IMR-90 (cell line): Measurements from ENCODE around the gene C1QC. TPM values are rescaled to one million over a fixed set of nuclear protein-coding genes. Genes with fewer than 3 reads are reported as not detected.

Experiments used
- ATAC-seq: fragments of 200-7000 bp; cut with Tn5 transposase; 2 replicates; pipeline ENCODE4 v1.9.1; 2020; ENCODE audit warnings: low read depth, mild to moderate bottlenecking, moderate library complexity
- BruUV-seq: library from RNA; stranded (reverse); fragments of 400-500 nt; replicated peaks from 2 replicates; lab custom pipeline; 2021; lab: Mats Ljungman, UMichigan
- CTCF ChIA-PET: fragments of 300-600 bp; formaldehyde crosslinking; extraction: SDS; loops from one replicate; lab custom pipeline; 2021; ENCODE audit warnings: antibody characterized with exemption; lab: Yijun Ruan, JAX
- POLR2A ChIA-PET: fragments of 300-600 bp; sonication (Branson Sonifier 250); formaldehyde crosslinking; loops from one replicate; lab custom pipeline; 2022; ENCODE audit warnings: antibody characterized with exemption; ENCODE audit not compliant: unreplicated experiment; lab: Charles Lee
- DNase-seq: peaks from one replicate; pipeline ENCODE4 v3.0.0; 2013
- H2AFZ ChIP-seq: replicated peaks from 2 replicates; pipeline ENCODE3; 2013; ENCODE audit warnings: low read length, mild to moderate bottlenecking; ENCODE audit not compliant: poor library complexity
- H2AK5ac ChIP-seq: 2 replicates; pipeline ENCODE4 v1.6.1; 2013; ENCODE audit warnings: low read depth, low read length, inconsistent platforms
- H2AK9ac ChIP-seq: replicated peaks from 2 replicates; pipeline ENCODE3; 2013; ENCODE audit warnings: mild to moderate bottlenecking, low read depth, low read length, moderate library complexity; ENCODE audit not compliant: poor library complexity
- H2BK120ac ChIP-seq: 2 replicates; pipeline ENCODE4 v1.6.1; 2013; ENCODE audit warnings: low read depth, low read length, inconsistent platforms
- H2BK15ac ChIP-seq: 3 replicates; pipeline ENCODE4 v1.6.1; 2013; ENCODE audit warnings: low read depth, low read length, inconsistent platforms
- H2BK20ac ChIP-seq: 2 replicates; pipeline ENCODE4 v1.6.1; 2013; ENCODE audit warnings: low read depth, mild to moderate bottlenecking, inconsistent platforms, low read length, moderate library complexity
- H2BK5ac ChIP-seq: 2 replicates; pipeline ENCODE4 v1.6.1; 2013; ENCODE audit warnings: mild to moderate bottlenecking, low read depth, low read length, inconsistent platforms; ENCODE audit not compliant: poor library complexity, severe bottlenecking
- H3K14ac ChIP-seq: replicated peaks from 2 replicates; pipeline ENCODE4 v1.6.1; 2013; ENCODE audit warnings: low read depth, low read length, inconsistent platforms
- H3K18ac ChIP-seq: 2 replicates; pipeline ENCODE4 v1.6.1; 2013; ENCODE audit warnings: low read depth, low read length, control low read depth
- H3K23ac ChIP-seq: 2 replicates; pipeline ENCODE4 v1.6.1; 2013; ENCODE audit warnings: low read depth, low read length, inconsistent platforms
- H3K27ac ChIP-seq: 2 replicates; pipeline ENCODE4 v1.5.1; 2013; ENCODE audit warnings: mild to moderate bottlenecking, control low read depth, low read length; ENCODE audit not compliant: insufficient read depth
- H3K27me3 ChIP-seq: 2 replicates; pipeline ENCODE4 v1.6.1; 2013; ENCODE audit warnings: low read length; ENCODE audit not compliant: control insufficient read depth, insufficient read depth
- H3K36me3 ChIP-seq: 2 replicates; pipeline ENCODE4 v1.6.1; 2013; ENCODE audit warnings: low read length, mixed read lengths; ENCODE audit not compliant: control insufficient read depth, insufficient read depth
- H3K4ac ChIP-seq: 2 replicates; pipeline ENCODE4 v1.6.1; 2013; ENCODE audit warnings: low read depth, low read length, inconsistent platforms
- H3K4me1 ChIP-seq: 2 replicates; pipeline ENCODE4 v1.6.1; 2013; ENCODE audit warnings: low read length, mixed read lengths; ENCODE audit not compliant: control insufficient read depth, insufficient read depth
- H3K4me2 ChIP-seq: 2 replicates; pipeline ENCODE4 v1.6.1; 2013; ENCODE audit warnings: low read depth, mild to moderate bottlenecking, control low read depth, low read length, moderate library complexity
- H3K4me3 ChIP-seq: 2 replicates; pipeline ENCODE4 v1.5.1; 2013; ENCODE audit warnings: low read depth, mild to moderate bottlenecking, control low read depth, low read length, moderate library complexity; ENCODE audit not compliant: insufficient read depth
- H3K56ac ChIP-seq: 2 replicates; pipeline ENCODE4 v1.6.1; 2013; ENCODE audit warnings: low read length, inconsistent platforms; ENCODE audit not compliant: insufficient read depth; ENCODE audit errors: extremely low read depth
- H3K79me1 ChIP-seq, 2 experiments: 2 replicates each; pipeline ENCODE4 v1.6.1; 2013; ENCODE audit warnings: low read length in 2 of 2, inconsistent platforms in 1 of 2, low read depth in 1 of 2
- H3K9ac ChIP-seq: 2 replicates; pipeline ENCODE4 v1.6.1; 2013; ENCODE audit warnings: low read depth, low read length, control low read depth
- H3K9me1 ChIP-seq: 2 replicates; pipeline ENCODE4 v1.6.1; 2013; ENCODE audit warnings: low read length, inconsistent platforms; ENCODE audit not compliant: insufficient read depth
- H3K9me3 ChIP-seq: 2 replicates; pipeline ENCODE4 v1.6.1; 2013; ENCODE audit warnings: low read length; ENCODE audit not compliant: control insufficient read depth, insufficient read depth
- H4K20me1 ChIP-seq: 2 replicates; pipeline ENCODE4 v1.6.1; 2013; ENCODE audit warnings: low read length, inconsistent platforms; ENCODE audit not compliant: insufficient read depth
- H4K5ac ChIP-seq: 2 replicates; pipeline ENCODE4 v1.6.1; 2013; ENCODE audit warnings: mild to moderate bottlenecking, low read depth, low read length, control low read depth
- H4K8ac ChIP-seq, 2 experiments: 2 replicates each; pipeline ENCODE4 v1.6.1; 2013; ENCODE audit warnings: low read depth in 2 of 2, low read length in 2 of 2, control low read depth in 1 of 2, inconsistent platforms in 1 of 2
- H4K91ac ChIP-seq: 2 replicates; pipeline ENCODE4 v1.6.1; 2013; ENCODE audit warnings: low read depth, low read length, inconsistent platforms; ENCODE audit not compliant: insufficient read depth
- BHLHE40 ChIP-seq: fragments of 150-350 bp; IDR thresholded peaks from 2 replicates; pipeline ENCODE4 v1.6.1; 2016; ENCODE audit warnings: mild to moderate bottlenecking, low read depth, low read length
- CEBPB ChIP-seq: IDR thresholded peaks from 2 replicates; pipeline ENCODE4 v1.6.1; 2012; ENCODE audit warnings: low read depth, low read length, improper control_type of control experiment
- CHD1 ChIP-seq: IDR thresholded peaks from 2 replicates; pipeline ENCODE4 v1.6.1; 2012; ENCODE audit warnings: low read depth, low read length, improper control_type of control experiment
- FOS ChIP-seq: fragments of 150-350 bp; IDR thresholded peaks from 2 replicates; pipeline ENCODE4 v1.6.1; 2016; ENCODE audit warnings: low read depth, low read length
- MAFK ChIP-seq: IDR thresholded peaks from 2 replicates; pipeline ENCODE4 v1.6.1; 2012; ENCODE audit warnings: low read depth, low read length, improper control_type of control experiment
- MAZ ChIP-seq: IDR thresholded peaks from 2 replicates; pipeline ENCODE4 v1.6.1; 2012; ENCODE audit warnings: low read depth, mild to moderate bottlenecking, low read length, improper control_type of control experiment, moderate library complexity, borderline replicate concordance
- MXI1 ChIP-seq: IDR thresholded peaks from 2 replicates; pipeline ENCODE4 v1.6.1; 2012; ENCODE audit warnings: low read depth, mild to moderate bottlenecking, low read length, moderate library complexity, borderline replicate concordance
- NFE2L2 ChIP-seq: fragments of 150-350 bp; IDR thresholded peaks from 2 replicates; pipeline ENCODE4 v1.6.1; 2016; ENCODE audit warnings: low read depth, mild to moderate bottlenecking, low read length
- POLR2A ChIP-seq: IDR thresholded peaks from 2 replicates; pipeline ENCODE4 v1.6.1; 2012; ENCODE audit warnings: mild to moderate bottlenecking, low read depth, low read length
- RAD21 ChIP-seq: IDR thresholded peaks from 2 replicates; pipeline ENCODE4 v1.6.1; 2012; ENCODE audit warnings: low read length, improper control_type of control experiment
- RCOR1 ChIP-seq: IDR thresholded peaks from 2 replicates; pipeline ENCODE4 v1.6.1; 2012; ENCODE audit warnings: mild to moderate bottlenecking, low read length, improper control_type of control experiment; ENCODE audit not compliant: insufficient replicate concordance
- RFX5 ChIP-seq: IDR thresholded peaks from 2 replicates; pipeline ENCODE4 v1.8.0; 2012; ENCODE audit warnings: low read depth, mild to moderate bottlenecking, low read length, moderate library complexity
- SMC3 ChIP-seq: fragments of 150-350 bp; IDR thresholded peaks from 2 replicates; pipeline ENCODE4 v1.6.1; 2016; ENCODE audit warnings: low read depth, mild to moderate bottlenecking, antibody characterized with exemption, low read length, moderate library complexity
- WGBS, 2 experiments: methylation state at CpG; one replicate each; pipeline versions ENCODE4 v1.1.5 to v1.1.7; 2013; ENCODE audit warnings: missing lambda C conversion rate in 2 of 2; ENCODE audit not compliant: insufficient read length in 1 of 2; ENCODE audit errors: extremely low coverage in 2 of 2; 5-methylcytosine and 5-hydroxymethylcytosine counted together
- dilution Hi-C: fragments of 300-500 bp; cut with HindIII; formaldehyde crosslinking; loops from one replicate; pipeline ENCODE4 v1.14.3; 2018; ENCODE audit warnings: low sequenced_read_pairs; ENCODE audit not compliant: unreplicated experiment
- in situ Hi-C: fragments of 300-500 bp; cut with MboI; formaldehyde crosslinking; loops from 3 replicates; pipeline ENCODE4 v1.14.3; 2019; ENCODE audit warnings: low sequenced_read_pairs, inconsistent platforms, mixed read lengths
- intact Hi-C: fragments of 100-400 bp; cut with micrococcal nuclease; formaldehyde crosslinking; loops from 2 replicates; pipeline ENCODE4 v1.10.0; 2022
- polyA plus RNA-seq, 3 experiments: library from polyadenylated mRNA; depleted of rRNA; stranded (reverse); fragments of >200 nt; gene quantifications; 2 replicates each; pipeline ENCODE4 v1.2.3, GENCODE V29; 2012; ENCODE audit warnings: low replicate concordance in 1 of 3
- total RNA-seq: library from RNA; depleted of rRNA; stranded (reverse); fragments of >200 nt; gene quantifications from 2 replicates; pipeline ENCODE4 v1.2.3, GENCODE V29; 2012
- TF ChIP-seq, protein P1 (sequence below): conservative IDR thresholded peaks from 2 replicates; pipeline ENCODE4 v1.5.1; 2012; ENCODE audit warnings: mild to moderate bottlenecking, low read depth, low read length, improper control_type of control experiment
- TF ChIP-seq, protein P2 (sequence below): fragments of 150-350 bp; IDR thresholded peaks from 2 replicates; pipeline ENCODE4 v1.6.1; 2017; ENCODE audit warnings: mild to moderate bottlenecking, antibody characterized with exemption, low read length, low read depth
- TF ChIP-seq, protein P3 (sequence below): fragments of 150-350 bp; IDR thresholded peaks from 2 replicates; pipeline ENCODE4 v1.6.1; 2016; ENCODE audit warnings: low read depth, mild to moderate bottlenecking, low read length, moderate library complexity, borderline replicate concordance

Gene C1QC
- total and polyA plus RNA-seq, 2 of the 4 experiments (the other 2 are of a cell fraction) = not detected

DNA sequence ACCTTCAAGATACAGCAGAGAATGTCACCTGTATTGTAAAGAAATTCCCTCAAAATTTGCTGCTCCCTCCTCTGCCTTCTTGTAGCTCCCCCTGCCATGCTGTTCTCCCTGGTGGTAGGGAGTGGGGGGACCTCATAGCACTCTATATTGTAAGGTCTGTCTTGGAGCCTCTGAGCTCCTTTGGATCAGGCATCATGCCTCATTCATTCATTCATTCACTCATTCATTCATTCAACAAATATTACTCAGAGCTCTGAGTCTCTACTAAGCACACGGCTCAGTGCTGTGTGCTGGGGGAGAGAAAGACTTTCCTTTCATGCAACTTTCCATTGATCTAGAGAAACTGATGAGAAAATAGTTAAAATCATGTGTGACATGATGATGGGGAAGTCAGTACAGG, 40.1 kb downstream of the C1QC start:
- Histone ChIP-seq H3K9me3 (no peaks in the 10 kb centered on the region), H4K8ac (no peak overlapping the region), H3K79me1 (no peaks in the 10 kb centered on the region), H2BK20ac (no peak overlapping the region), H3K18ac (no peak overlapping the region), H3K27me3 (peaks cover 19% of the 10 kb centered on the region), H4K91ac (no peak overlapping the region), H3K9me1 (no peaks in the 10 kb centered on the region; the same call in 1 of the 2 replicates), H3K14ac (no peak overlapping the region), H3K4ac (no peak overlapping the region), H2AK9ac (no peak overlapping the region), H2BK15ac (no peak overlapping the region), H2AK5ac (no peak overlapping the region), H4K20me1 (no peaks in the 10 kb centered on the region), H3K36me3 (no peaks in the 10 kb centered on the region), H3K4me2 (no peak overlapping the region), H3K23ac (no peak overlapping the region), H3K56ac (no peak overlapping the region), H4K5ac (no peak overlapping the region), H3K4me3 (no peak overlapping the region), H3K9ac (no peak overlapping the region), H2AFZ (no peak overlapping the region), H2BK5ac (no peak overlapping the region), H2BK120ac (no peak overlapping the region), H3K27ac (no peak overlapping the region), H3K4me1 (peaks cover 7% of the 10 kb centered on the region)
- ChIA-PET POLR2A (no interaction called here), CTCF (no interaction called here)
- dilution Hi-C loops (no loop called here), in situ Hi-C loops (no loop called here), intact Hi-C loops (no loop called here)
- BruUV-seq = no TSS peak
- ATAC-seq (no peak), DNase-seq (no peak)
- no peak for TF ChIP-seq RFX5
- no peak for TF ChIP-seq RCOR1
- no peak for TF ChIP-seq BHLHE40
- TF ChIP-seq, protein P1, sequence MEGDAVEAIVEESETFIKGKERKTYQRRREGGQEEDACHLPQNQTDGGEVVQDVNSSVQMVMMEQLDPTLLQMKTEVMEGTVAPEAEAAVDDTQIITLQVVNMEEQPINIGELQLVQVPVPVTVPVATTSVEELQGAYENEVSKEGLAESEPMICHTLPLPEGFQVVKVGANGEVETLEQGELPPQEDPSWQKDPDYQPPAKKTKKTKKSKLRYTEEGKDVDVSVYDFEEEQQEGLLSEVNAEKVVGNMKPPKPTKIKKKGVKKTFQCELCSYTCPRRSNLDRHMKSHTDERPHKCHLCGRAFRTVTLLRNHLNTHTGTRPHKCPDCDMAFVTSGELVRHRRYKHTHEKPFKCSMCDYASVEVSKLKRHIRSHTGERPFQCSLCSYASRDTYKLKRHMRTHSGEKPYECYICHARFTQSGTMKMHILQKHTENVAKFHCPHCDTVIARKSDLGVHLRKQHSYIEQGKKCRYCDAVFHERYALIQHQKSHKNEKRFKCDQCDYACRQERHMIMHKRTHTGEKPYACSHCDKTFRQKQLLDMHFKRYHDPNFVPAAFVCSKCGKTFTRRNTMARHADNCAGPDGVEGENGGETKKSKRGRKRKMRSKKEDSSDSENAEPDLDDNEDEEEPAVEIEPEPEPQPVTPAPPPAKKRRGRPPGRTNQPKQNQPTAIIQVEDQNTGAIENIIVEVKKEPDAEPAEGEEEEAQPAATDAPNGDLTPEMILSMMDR = no peak
- no peak for TF ChIP-seq MAZ
- no peak for TF ChIP-seq MXI1
- TF ChIP-seq FOS = no peak
- TF ChIP-seq, protein P2, sequence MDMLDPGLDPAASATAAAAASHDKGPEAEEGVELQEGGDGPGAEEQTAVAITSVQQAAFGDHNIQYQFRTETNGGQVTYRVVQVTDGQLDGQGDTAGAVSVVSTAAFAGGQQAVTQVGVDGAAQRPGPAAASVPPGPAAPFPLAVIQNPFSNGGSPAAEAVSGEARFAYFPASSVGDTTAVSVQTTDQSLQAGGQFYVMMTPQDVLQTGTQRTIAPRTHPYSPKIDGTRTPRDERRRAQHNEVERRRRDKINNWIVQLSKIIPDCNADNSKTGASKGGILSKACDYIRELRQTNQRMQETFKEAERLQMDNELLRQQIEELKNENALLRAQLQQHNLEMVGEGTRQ = no peak
- TF ChIP-seq, protein P3, sequence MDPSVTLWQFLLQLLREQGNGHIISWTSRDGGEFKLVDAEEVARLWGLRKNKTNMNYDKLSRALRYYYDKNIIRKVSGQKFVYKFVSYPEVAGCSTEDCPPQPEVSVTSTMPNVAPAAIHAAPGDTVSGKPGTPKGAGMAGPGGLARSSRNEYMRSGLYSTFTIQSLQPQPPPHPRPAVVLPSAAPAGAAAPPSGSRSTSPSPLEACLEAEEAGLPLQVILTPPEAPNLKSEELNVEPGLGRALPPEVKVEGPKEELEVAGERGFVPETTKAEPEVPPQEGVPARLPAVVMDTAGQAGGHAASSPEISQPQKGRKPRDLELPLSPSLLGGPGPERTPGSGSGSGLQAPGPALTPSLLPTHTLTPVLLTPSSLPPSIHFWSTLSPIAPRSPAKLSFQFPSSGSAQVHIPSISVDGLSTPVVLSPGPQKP = no peak
- no peak for TF ChIP-seq NFE2L2
- no peak for TF ChIP-seq SMC3
- TF ChIP-seq CEBPB = no peak
- TF ChIP-seq POLR2A = no peak
- no peak for TF ChIP-seq CHD1
- no peak for TF ChIP-seq MAFK
- TF ChIP-seq RAD21 = no peak
- no CpG with 5 or more reads among the region's 1 CpG for WGBS, 2 experiments
